H1 (cell line): ENCODE data around the gene RNF41. TPM values are rescaled to one million over a fixed set of nuclear protein-coding genes. Genes with fewer than 3 reads are reported as not detected.

ENCODE experiments used
- NRF1 ChIP-seq: IDR thresholded peaks from 2 replicates; pipeline ENCODE4 v1.6.1; 2011; ENCODE audit warnings: mild to moderate bottlenecking, low read depth, low read length, improper control_type of control experiment
- RFX5 ChIP-seq: IDR thresholded peaks from 2 replicates; pipeline ENCODE4 v1.6.1; 2011; ENCODE audit warnings: low read depth, low read length, improper control_type of control experiment, borderline replicate concordance
- SP4 ChIP-seq: IDR thresholded peaks from 2 replicates; pipeline ENCODE4 v1.6.1; 2012; ENCODE audit warnings: low read length, inconsistent platforms
- polyA plus RNA-seq, 7 experiments: library from polyadenylated mRNA; depleted of rRNA in 3 of 7; stranded (reverse) in 5 of 7; unstranded in 2 of 7; fragments of >200 nt in 5 of 7; fragments of 200-250 nt in 2 of 7; gene quantifications; 1 replicate in 5 of 7; 2 replicates in 1 of 7; 4 replicates in 1 of 7; pipeline versions ENCODE4 v1.2.1 to v1.2.3, GENCODE V29; 2011 to 2013; ENCODE audit warnings: missing spikeins in 2 of 7, mixed read lengths in 2 of 7
- total RNA-seq: library from RNA; stranded (reverse); fragmentation: NEBNext Ultra II Directional; extraction: Animal tissue kit (Norgen Biotek cat#: 25700); gene quantifications from 2 replicates; pipeline ENCODE4 v1.2.1, GENCODE V29; 2021

The RNF41 gene
- total and polyA plus RNA-seq, 2 of the 8 experiments (the other 6 are each of a cell fraction or from before 2014, with no cell fraction given) = 55.5 to 98.6 TPM

- TF ChIP-seq SP4 = no peak
- no peak for TF ChIP-seq NRF1
- no peak for TF ChIP-seq RFX5
Observed at GRCh38 chr12:56152756-56153677, 68.7 kb downstream of the RNF41 start (continued).

Other genes starting within 250 kb of the RNF41 start
- 56.7 and 65.6 TPM in 2 replicates for gene RAB5B, start 247.8 kb downstream of the RNF41 start, total RNA-seq
- 47.2 and 62.4 TPM in 2 replicates for gene RAB5B, start 247.8 kb downstream of the RNF41 start, polyA plus RNA-seq (2011; rRNA removed)
- gene SUOX, start 224.6 kb downstream of the RNF41 start, total RNA-seq = 22.5 and 23.1 TPM in 2 replicates
- 26.8 and 31.3 TPM in 2 replicates for gene SUOX, start 224.6 kb downstream of the RNF41 start, polyA plus RNA-seq (2011; rRNA removed)
- 12.5 and 13.3 TPM in 2 replicates for gene IKZF4, start 200.9 kb downstream of the RNF41 start, total RNA-seq
- gene IKZF4, start 200.9 kb downstream of the RNF41 start, polyA plus RNA-seq (2011; rRNA removed) = 8.0 and 12.9 TPM in 2 replicates
- 53.4 and 64.3 TPM in 2 replicates for gene RPS26, start 180.0 kb downstream of the RNF41 start, total RNA-seq
- 1,236 and 1,922 TPM in 2 replicates for gene RPS26, start 180.0 kb downstream of the RNF41 start, polyA plus RNA-seq (2011; rRNA removed)
- 49.2 and 52.4 TPM in 2 replicates for gene ERBB3, start 141.8 kb downstream of the RNF41 start, total RNA-seq
- 33.9 and 43.4 TPM in 2 replicates for gene ERBB3, start 141.8 kb downstream of the RNF41 start, polyA plus RNA-seq (2011; rRNA removed)
- gene PA2G4, start 117.4 kb downstream of the RNF41 start, total RNA-seq = 237 and 242 TPM in 2 replicates
- 100 and 159 TPM in 2 replicates for gene PA2G4, start 117.4 kb downstream of the RNF41 start, polyA plus RNA-seq (2011; rRNA removed)
- 4,440 and 4,619 TPM in 2 replicates for gene RPL41, start 105.3 kb downstream of the RNF41 start, total RNA-seq
- gene RPL41, start 105.3 kb downstream of the RNF41 start, polyA plus RNA-seq (2011; rRNA removed) = 10,552 and 16,488 TPM in 2 replicates
- 11.2 and 12.5 TPM in 2 replicates for gene ZC3H10, start 103.7 kb downstream of the RNF41 start, total RNA-seq
- gene ZC3H10, start 103.7 kb downstream of the RNF41 start, polyA plus RNA-seq (2011; rRNA removed) = 4.0 and 5.1 TPM in 2 replicates
- gene ESYT1, start 93.7 kb downstream of the RNF41 start, total RNA-seq = 85.1 and 86.9 TPM in 2 replicates
- gene ESYT1, start 93.7 kb downstream of the RNF41 start, polyA plus RNA-seq (2011; rRNA removed) = 165 and 174 TPM in 2 replicates
- gene MYL6B, start 69.3 kb downstream of the RNF41 start, total RNA-seq = 162 and 163 TPM in 2 replicates
- gene MYL6B, start 69.3 kb downstream of the RNF41 start, polyA plus RNA-seq (2011; rRNA removed) = 146 and 202 TPM in 2 replicates
- 1,130 and 1,137 TPM in 2 replicates for gene MYL6, start 63.6 kb downstream of the RNF41 start, total RNA-seq
- 1,664 and 2,279 TPM in 2 replicates for gene MYL6, start 63.6 kb downstream of the RNF41 start, polyA plus RNA-seq (2011; rRNA removed)
- 66.3 and 78.5 TPM in 2 replicates for gene SMARCC2, start 32.4 kb downstream of the RNF41 start, total RNA-seq
- gene SMARCC2, start 32.4 kb downstream of the RNF41 start, polyA plus RNA-seq (2011; rRNA removed) = 33.9 and 40.5 TPM in 2 replicates
- 56.1 and 58.1 TPM in 2 replicates for gene NABP2, start 2.4 kb upstream of the RNF41 start, total RNA-seq
- 59.8 and 67.5 TPM in 2 replicates for gene NABP2, start 2.4 kb upstream of the RNF41 start, polyA plus RNA-seq (2011; rRNA removed)
- gene SLC39A5, start 8.1 kb upstream of the RNF41 start, total RNA-seq = 0.25 TPM in 1 of 2 replicates, not detected in the other
- gene SLC39A5, start 8.1 kb upstream of the RNF41 start, polyA plus RNA-seq (2011; rRNA removed) = 0.27 and 0.75 TPM in 2 replicates
- gene ANKRD52, start 36.5 kb upstream of the RNF41 start, total RNA-seq = 34.1 and 36.3 TPM in 2 replicates
- 14.0 and 20.7 TPM in 2 replicates for gene ANKRD52, start 36.5 kb upstream of the RNF41 start, polyA plus RNA-seq (2011; rRNA removed)
- 21.8 and 22.8 TPM in 2 replicates for gene COQ10A, start 45.0 kb upstream of the RNF41 start, total RNA-seq
- 39.5 and 42.9 TPM in 2 replicates for gene COQ10A, start 45.0 kb upstream of the RNF41 start, polyA plus RNA-seq (2011; rRNA removed)
- 238 and 243 TPM in 2 replicates for gene CS, start 78.4 kb upstream of the RNF41 start, total RNA-seq
- gene CS, start 78.4 kb upstream of the RNF41 start, polyA plus RNA-seq (2011; rRNA removed) = 82.4 and 96.6 TPM in 2 replicates
- gene CNPY2, start 94.1 kb upstream of the RNF41 start, total RNA-seq = 195 and 203 TPM in 2 replicates
- gene CNPY2, start 94.1 kb upstream of the RNF41 start, polyA plus RNA-seq (2011; rRNA removed) = 222 and 281 TPM in 2 replicates
- gene PAN2, start 112.1 kb upstream of the RNF41 start, total RNA-seq = 30.5 and 36.7 TPM in 2 replicates
- gene PAN2, start 112.1 kb upstream of the RNF41 start, polyA plus RNA-seq (2011; rRNA removed) = 29.6 and 37.1 TPM in 2 replicates
- gene IL23A, start 117.0 kb upstream of the RNF41 start, total RNA-seq = 1.4 and 2.3 TPM in 2 replicates
- gene IL23A, start 117.0 kb upstream of the RNF41 start, polyA plus RNA-seq (2011; rRNA removed) = 2.6 and 3.6 TPM in 2 replicates
- 42.4 and 44.7 TPM in 2 replicates for gene STAT2, start 138.2 kb upstream of the RNF41 start, total RNA-seq
- 37.1 and 39.9 TPM in 2 replicates for gene STAT2, start 138.2 kb upstream of the RNF41 start, polyA plus RNA-seq (2011; rRNA removed)
- gene APOF, start 140.9 kb upstream of the RNF41 start, total RNA-seq = not detected in 2 replicates
- gene APOF, start 140.9 kb upstream of the RNF41 start, polyA plus RNA-seq (2011; rRNA removed) = not detected in 2 replicates
- gene TIMELESS, start 227.5 kb upstream of the RNF41 start, total RNA-seq = 86.7 and 88.7 TPM in 2 replicates
- gene TIMELESS, start 227.5 kb upstream of the RNF41 start, polyA plus RNA-seq (2011; rRNA removed) = 17.1 and 19.9 TPM in 2 replicates
- 0.19 TPM in 1 of 2 replicates, not detected in the other for gene MIP, start 232.7 kb upstream of the RNF41 start, total RNA-seq
- gene MIP, start 232.7 kb upstream of the RNF41 start, polyA plus RNA-seq (2011; rRNA removed) = 0.05 and 0.13 TPM in 2 replicates
- 4.0 and 4.3 TPM in 2 replicates for gene SPRYD4, start 246.7 kb upstream of the RNF41 start, total RNA-seq
- gene SPRYD4, start 246.7 kb upstream of the RNF41 start, polyA plus RNA-seq (2011; rRNA removed) = 4.9 and 5.3 TPM in 2 replicates